H9 (cell line): ENCODE measurements around the gene POLL. TPM values are rescaled to one million over a fixed set of nuclear protein-coding genes. Genes with fewer than 3 reads are reported as not detected.
"Not testable (repeated sequence)": the region's sequence is repeated elsewhere in the genome, so short reads cannot be mapped to it uniquely, and the experiment has no call there.

ENCODE experiments used
- DNase-seq: peaks from one replicate; pipeline ENCODE4 v3.0.0-alpha.2; 2017
- H2AFZ ChIP-seq: one replicate; pipeline ENCODE4 v1.6.1; 2013; ENCODE audit warnings: mild to moderate bottlenecking, low read length, control low read depth, moderate library complexity
- H2AK5ac ChIP-seq: 2 replicates; pipeline ENCODE4 v1.6.1; 2013; ENCODE audit warnings: low read length, control low read depth, mixed read lengths; ENCODE audit not compliant: insufficient read length
- H2BK120ac ChIP-seq: one replicate; pipeline ENCODE4 v1.6.1; 2013; ENCODE audit warnings: low read depth, mild to moderate bottlenecking, low read length, control low read depth, inconsistent platforms; ENCODE audit not compliant: poor library complexity, severe bottlenecking
- H2BK12ac ChIP-seq: 2 replicates; pipeline ENCODE4 v1.6.1; 2013; ENCODE audit warnings: low read length, control low read depth, mixed read lengths, low read depth; ENCODE audit not compliant: insufficient read length
- H2BK15ac ChIP-seq: 2 replicates; pipeline ENCODE4 v1.6.1; 2013; ENCODE audit warnings: low read depth, low read length, control low read depth
- H2BK20ac ChIP-seq: one replicate; pipeline ENCODE4 v1.6.1; 2013; ENCODE audit warnings: low read depth, mild to moderate bottlenecking, low read length, control low read depth, inconsistent platforms; ENCODE audit not compliant: poor library complexity, severe bottlenecking
- H2BK5ac ChIP-seq: 2 replicates; pipeline ENCODE4 v1.6.1; 2013; ENCODE audit warnings: low read length, control low read depth, mixed read lengths; ENCODE audit not compliant: insufficient read length
- H3K14ac ChIP-seq: 2 replicates; pipeline ENCODE4 v1.6.1; 2013; ENCODE audit warnings: low read length, control low read depth; ENCODE audit not compliant: insufficient read depth
- H3K18ac ChIP-seq: 2 replicates; pipeline ENCODE4 v1.6.1; 2013; ENCODE audit warnings: low read depth, mild to moderate bottlenecking, mixed read lengths, low read length, control low read depth; ENCODE audit not compliant: insufficient read length
- H3K23ac ChIP-seq: 2 replicates; pipeline ENCODE4 v1.6.1; 2013; ENCODE audit warnings: low read length, control low read depth, mixed read lengths, low read depth; ENCODE audit not compliant: insufficient read length
- H3K23me2 ChIP-seq: 2 replicates; pipeline ENCODE4 v1.6.1; 2013; ENCODE audit warnings: low read depth, mild to moderate bottlenecking, mixed read lengths, low read length, control low read depth; ENCODE audit not compliant: insufficient read length, poor library complexity, severe bottlenecking
- H3K27ac ChIP-seq: 2 replicates; pipeline ENCODE4 v1.5.1; 2013; ENCODE audit warnings: low read length, control low read depth, mixed read lengths, low read depth; ENCODE audit not compliant: insufficient read length
- H3K27me3 ChIP-seq: 2 replicates; pipeline ENCODE4 v1.6.1; 2013; ENCODE audit warnings: low read length, control low read depth, inconsistent platforms; ENCODE audit not compliant: insufficient read depth
- H3K4ac ChIP-seq: 2 replicates; pipeline ENCODE4 v1.6.1; 2013; ENCODE audit warnings: low read depth, mild to moderate bottlenecking, control low read depth, inconsistent platforms, low read length, moderate library complexity
- H3K4me1 ChIP-seq: 2 replicates; pipeline ENCODE4 v1.6.1; 2013; ENCODE audit warnings: low read length, control low read depth, inconsistent platforms; ENCODE audit not compliant: insufficient read depth
- H3K4me2 ChIP-seq: 2 replicates; pipeline ENCODE4 v1.6.1; 2013; ENCODE audit warnings: low read length, control low read depth, mixed read lengths; ENCODE audit not compliant: insufficient read length, insufficient read depth
- H3K56ac ChIP-seq: 2 replicates; pipeline ENCODE4 v1.6.1; 2013; ENCODE audit warnings: low read depth, mild to moderate bottlenecking, mixed read lengths, low read length, control low read depth; ENCODE audit not compliant: insufficient read length
- H3K79me1 ChIP-seq: 2 replicates; pipeline ENCODE4 v1.6.1; 2013; ENCODE audit warnings: low read depth, mild to moderate bottlenecking, moderate library complexity, low read length, control low read depth, inconsistent platforms; ENCODE audit not compliant: insufficient read depth, poor library complexity, severe bottlenecking
- H3K79me2 ChIP-seq: 2 replicates; pipeline ENCODE4 v1.6.1; 2013; ENCODE audit warnings: low read length, control low read depth, inconsistent platforms; ENCODE audit not compliant: insufficient read depth
- H3K9ac ChIP-seq: 2 replicates; pipeline ENCODE4 v1.6.1; 2013; ENCODE audit warnings: low read length, control low read depth, mixed read lengths; ENCODE audit not compliant: insufficient read length; ENCODE audit errors: extremely low read depth
- H3K9me3 ChIP-seq: one replicate; pipeline ENCODE4 v1.6.1; 2013; ENCODE audit warnings: low read depth, low read length, inconsistent platforms; ENCODE audit not compliant: control insufficient read depth
- H3T11ph ChIP-seq: one replicate; pipeline ENCODE4 v1.6.1; 2013; ENCODE audit warnings: mild to moderate bottlenecking, low read length, control low read depth, inconsistent platforms
- H4K20me1 ChIP-seq: one replicate; pipeline ENCODE4 v1.6.1; 2013; ENCODE audit not compliant: control insufficient read depth, insufficient read length, insufficient read depth
- H4K5ac ChIP-seq: 2 replicates; pipeline ENCODE4 v1.6.1; 2013; ENCODE audit warnings: low read depth, mild to moderate bottlenecking, mixed read lengths, low read length, control low read depth; ENCODE audit not compliant: insufficient read length
- H4K8ac ChIP-seq: replicated peaks from 2 replicates; pipeline ENCODE4 v1.6.1; 2013; ENCODE audit warnings: low read length, control low read depth, mixed read lengths, low read depth; ENCODE audit not compliant: insufficient read length
- H4K91ac ChIP-seq: 2 replicates; pipeline ENCODE4 v1.6.1; 2013; ENCODE audit warnings: low read depth, mild to moderate bottlenecking, moderate library complexity, mixed read lengths, low read length, control low read depth; ENCODE audit not compliant: insufficient read length
- H3K27ac Mint-ChIP-seq, 3 experiments: 2 replicates in 2 of 3; 3 replicates in 1 of 3; pipeline ENCODE4 v1.8.0; 2020 to 2021; ENCODE audit warnings: mixed read lengths in 3 of 3, mild to moderate bottlenecking in 1 of 3, moderate library complexity in 1 of 3
- H3K27me3 Mint-ChIP-seq: 2 replicates; pipeline ENCODE4 v1.8.0; 2021; ENCODE audit warnings: low read depth, mild to moderate bottlenecking, moderate library complexity, mixed read lengths
- H3K36me3 Mint-ChIP-seq, 3 experiments: 2 replicates in 2 of 3; 3 replicates in 1 of 3; pipeline ENCODE4 v1.8.0; 2020 to 2021; ENCODE audit warnings: low read depth in 3 of 3, mixed read lengths in 3 of 3; ENCODE audit not compliant: insufficient read depth in 1 of 3
- H3K4me1 Mint-ChIP-seq, 2 experiments: 2 replicates each; pipeline ENCODE4 v1.8.0; 2020; ENCODE audit warnings: mixed read lengths in 2 of 2
- H3K4me3 Mint-ChIP-seq, 2 experiments: 2 replicates in 1 of 2; 3 replicates in 1 of 2; pipeline ENCODE4 v1.8.0; 2020 to 2021; ENCODE audit warnings: mild to moderate bottlenecking in 2 of 2, mixed read lengths in 2 of 2, moderate library complexity in 1 of 2
- H3K9me3 Mint-ChIP-seq, 2 experiments: 2 replicates in 1 of 2; 3 replicates in 1 of 2; pipeline ENCODE4 v1.8.0; 2020; ENCODE audit warnings: mild to moderate bottlenecking in 2 of 2, mixed read lengths in 2 of 2, moderate library complexity in 1 of 2
- WGBS: extraction: QIAGEN DNeasy Blood & Tissue Kit; methylation state at CpG from one replicate; pipeline ENCODE4 v1.1.7; 2013; ENCODE audit warnings: missing lambda C conversion rate, low lambda C conversion rate, mixed read lengths; ENCODE audit not compliant: insufficient read length; ENCODE audit errors: extremely low coverage; 5-methylcytosine and 5-hydroxymethylcytosine counted together
- total RNA-seq: library from RNA; stranded (reverse); gene quantifications from 2 replicates; pipeline ENCODE4 v1.2.1, GENCODE V29; 2021
- TF ChIP-seq, protein P1 (sequence below): fragments of 200-600 bp; sonication (generic); conservative IDR thresholded peaks from 3 replicates; pipeline ENCODE4 v1.8.0; 2021; ENCODE audit warnings: antibody characterized with exemption, mild to moderate bottlenecking

Gene POLL
- total RNA-seq, 1 experiment from 2014 or later: 30.8 TPM

DNA sequence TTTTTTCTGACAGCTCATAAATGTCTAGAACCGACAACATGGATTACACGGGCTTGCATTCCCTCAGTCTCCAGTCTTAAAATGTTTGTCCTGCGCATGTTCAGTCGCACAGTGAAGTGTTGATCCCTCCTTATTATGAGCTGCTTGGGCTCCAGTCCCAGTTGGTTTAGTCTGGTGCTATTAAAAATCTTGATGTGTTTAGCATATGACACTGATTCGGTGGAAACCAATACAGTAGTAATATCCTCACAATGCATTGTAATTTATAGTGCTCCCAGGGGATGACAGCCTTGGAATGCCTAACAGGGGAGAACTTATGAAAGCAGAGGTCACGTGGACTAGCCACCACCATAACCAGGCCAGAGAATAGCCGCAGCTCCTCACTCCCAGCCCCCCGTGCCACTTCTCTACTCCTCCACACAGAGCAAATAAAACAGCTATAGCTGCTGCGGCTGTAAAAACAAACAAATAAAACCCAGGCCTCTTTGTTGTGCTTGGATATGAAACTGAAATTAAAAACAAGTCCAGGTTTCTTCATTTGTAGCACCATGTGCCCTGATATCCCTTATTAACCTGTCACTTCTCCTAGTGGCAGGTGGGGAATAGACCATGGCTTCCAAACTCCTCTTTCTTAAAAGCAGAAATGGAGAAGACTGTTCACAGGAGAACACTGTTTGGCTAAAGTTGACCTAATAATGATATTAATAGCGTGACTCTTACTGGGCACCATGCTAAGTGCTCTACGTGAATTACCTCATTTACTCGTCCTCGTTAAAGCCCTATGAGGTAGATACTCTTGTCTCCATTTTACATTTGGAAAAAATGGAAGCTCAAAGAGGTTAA is 7.8 kb upstream of the POLL start:
- H3K4me1 ChIP-seq: no peaks in the 10 kb centered on the region
- H2AK5ac ChIP-seq: no peak overlapping the region
- H3K56ac ChIP-seq: no peak overlapping the region
- H3T11ph ChIP-seq: no peak overlapping the region
- H2BK15ac ChIP-seq: no peak overlapping the region
- Mint-ChIP-seq H3K27ac (no peak overlapping the region), H3K4me1 (peaks cover 14 to 25% of the 10 kb centered on the region in 2 experiments), H3K27me3 (no peaks in the 10 kb centered on the region; the same call in 1 of the 2 replicates), H3K4me3 (no peak overlapping the region), H3K9me3 (no peaks in the 10 kb centered on the region), H3K36me3 (no peaks in the 10 kb centered on the region; a peak in 1 of 7 replicates)
- H4K8ac ChIP-seq: no peak overlapping the region
- H3K27ac ChIP-seq: no peak overlapping the region
- TF ChIP-seq, protein P1, sequence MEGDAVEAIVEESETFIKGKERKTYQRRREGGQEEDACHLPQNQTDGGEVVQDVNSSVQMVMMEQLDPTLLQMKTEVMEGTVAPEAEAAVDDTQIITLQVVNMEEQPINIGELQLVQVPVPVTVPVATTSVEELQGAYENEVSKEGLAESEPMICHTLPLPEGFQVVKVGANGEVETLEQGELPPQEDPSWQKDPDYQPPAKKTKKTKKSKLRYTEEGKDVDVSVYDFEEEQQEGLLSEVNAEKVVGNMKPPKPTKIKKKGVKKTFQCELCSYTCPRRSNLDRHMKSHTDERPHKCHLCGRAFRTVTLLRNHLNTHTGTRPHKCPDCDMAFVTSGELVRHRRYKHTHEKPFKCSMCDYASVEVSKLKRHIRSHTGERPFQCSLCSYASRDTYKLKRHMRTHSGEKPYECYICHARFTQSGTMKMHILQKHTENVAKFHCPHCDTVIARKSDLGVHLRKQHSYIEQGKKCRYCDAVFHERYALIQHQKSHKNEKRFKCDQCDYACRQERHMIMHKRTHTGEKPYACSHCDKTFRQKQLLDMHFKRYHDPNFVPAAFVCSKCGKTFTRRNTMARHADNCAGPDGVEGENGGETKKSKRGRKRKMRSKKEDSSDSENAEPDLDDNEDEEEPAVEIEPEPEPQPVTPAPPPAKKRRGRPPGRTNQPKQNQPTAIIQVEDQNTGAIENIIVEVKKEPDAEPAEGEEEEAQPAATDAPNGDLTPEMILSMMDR: no peak
- no peak overlapping the region for H3K14ac ChIP-seq
- no peak overlapping the region for H3K9ac ChIP-seq
- H3K9me3 ChIP-seq: no peaks in the 10 kb centered on the region
- H2BK5ac ChIP-seq: no peak overlapping the region
- H3K23ac ChIP-seq: no peak overlapping the region
- H3K27me3 ChIP-seq: no peaks in the 10 kb centered on the region
- no peaks in the 10 kb centered on the region for H3K23me2 ChIP-seq
- H2BK120ac ChIP-seq: no peak overlapping the region
- no peaks in the 10 kb centered on the region for H3K79me2 ChIP-seq
- no peak overlapping the region for H4K5ac ChIP-seq
- H4K20me1 ChIP-seq: no peaks in the 10 kb centered on the region
- no peak overlapping the region for H2AFZ ChIP-seq
- no CpG with 5 or more reads among the region's 13 CpGs for WGBS
- no peak for DNase-seq
- no peaks in the 10 kb centered on the region for H3K79me1 ChIP-seq
- no peak overlapping the region for H3K4ac ChIP-seq
- no peak overlapping the region for H2BK12ac ChIP-seq
- no peak overlapping the region for H2BK20ac ChIP-seq
- no peak overlapping the region for H3K4me2 ChIP-seq
- no peak overlapping the region for H4K91ac ChIP-seq
- H3K18ac ChIP-seq: no peak overlapping the region

DNA sequence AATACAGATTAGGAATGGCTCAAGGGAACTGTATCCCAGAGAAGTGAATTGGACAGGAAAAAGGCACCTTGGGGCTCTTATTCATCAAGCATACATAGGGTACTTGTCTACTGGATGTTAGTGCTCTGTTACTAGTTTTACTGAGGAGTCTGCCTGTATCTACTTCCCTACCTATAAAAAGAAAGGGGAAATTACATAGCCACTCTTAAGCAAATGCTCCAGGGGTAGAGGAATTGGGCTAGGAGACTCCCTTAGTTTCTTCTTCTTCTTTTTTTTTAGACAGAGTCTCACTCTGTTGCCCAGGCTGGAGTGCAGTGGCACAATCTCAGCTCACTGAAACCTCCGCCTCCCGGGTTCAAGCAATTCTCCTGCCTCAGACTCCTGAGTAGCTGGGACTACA is 5.3 kb upstream of the POLL start:
- H3K27me3 Mint-ChIP-seq, H3K27ac ChIP-seq, H4K91ac ChIP-seq, H3K14ac ChIP-seq, H3K4me1 ChIP-seq, H3K23ac ChIP-seq, H3K18ac ChIP-seq, H2BK120ac ChIP-seq, H2BK20ac ChIP-seq, H3T11ph ChIP-seq, H3K23me2 ChIP-seq, H4K5ac ChIP-seq, H4K8ac ChIP-seq, H2AK5ac ChIP-seq, H3K9me3 ChIP-seq, H3K27me3 ChIP-seq, H3K27ac Mint-ChIP-seq, H2BK12ac ChIP-seq, H3K4ac ChIP-seq, H3K79me2 ChIP-seq, H2BK15ac ChIP-seq, H3K79me1 ChIP-seq, H3K36me3 Mint-ChIP-seq, H3K4me2 ChIP-seq, H3K9me3 Mint-ChIP-seq, DNase-seq, H2BK5ac ChIP-seq, H2AFZ ChIP-seq, H3K9ac ChIP-seq, H3K56ac ChIP-seq, H3K4me3 Mint-ChIP-seq, H4K20me1 ChIP-seq: not testable (repeated sequence)
- no CpG with 5 or more reads among the region's 2 CpGs for WGBS
- H3K4me1 Mint-ChIP-seq: peaks cover 19 to 30% of the 10 kb centered on the region in 2 experiments
